Natural killer cell (primary cell): ENCODE measurements around the gene POLK. TPM values are rescaled to one million over a fixed set of nuclear protein-coding genes. Genes with fewer than 3 reads are reported as not detected.

Experiments
- ATAC-seq, 3 donors: fragments of 150-1000 bp in 2 of 3; fragments of 200-7000 bp in 1 of 3; cut with Tn5 transposase; 1 replicate in 1 of 3; 2 replicates in 2 of 3; pipeline ENCODE4 v1.10.0; 2021; ENCODE audit warnings: mild to moderate bottlenecking in 2 of 3, moderate library complexity in 2 of 3
- DNase-seq, 2 donors: peaks; one replicate each; pipeline versions ENCODE4 v3.0.0 to v3.0.0-alpha.2; 2013 to 2021; ENCODE audit warnings: mixed read lengths in 1 of 2
- H3K27ac ChIP-seq: one replicate; pipeline ENCODE4 v1.5.1; 2013; ENCODE audit warnings: mild to moderate bottlenecking, low read length
- H3K27me3 ChIP-seq: one replicate; pipeline ENCODE4 v1.6.1; 2013; ENCODE audit warnings: low read length; ENCODE audit not compliant: control insufficient read depth, insufficient read depth
- H3K36me3 ChIP-seq: one replicate; pipeline ENCODE4 v1.6.1; 2013; ENCODE audit warnings: low read length; ENCODE audit not compliant: control insufficient read depth, insufficient read depth
- H3K4me1 ChIP-seq: one replicate; pipeline ENCODE4 v1.6.1; 2013; ENCODE audit warnings: low read length; ENCODE audit not compliant: control insufficient read depth, insufficient read depth
- H3K4me3 ChIP-seq: one replicate; pipeline ENCODE4 v1.5.1; 2013; ENCODE audit warnings: low read length
- H3K9me3 ChIP-seq: one replicate; pipeline ENCODE4 v1.6.1; 2013; ENCODE audit warnings: low read length; ENCODE audit not compliant: control insufficient read depth, insufficient read depth
- H3K27ac Mint-ChIP-seq, 2 donors: one replicate each; pipeline ENCODE4 v1.8.0; 2022; ENCODE audit warnings: mild to moderate bottlenecking in 2 of 2, mixed read lengths in 2 of 2, moderate library complexity in 1 of 2
- H3K27me3 Mint-ChIP-seq, 2 donors: one replicate each; pipeline ENCODE4 v1.8.0; 2022; ENCODE audit warnings: low read depth in 2 of 2, mixed read lengths in 2 of 2
- H3K36me3 Mint-ChIP-seq: one replicate; pipeline ENCODE4 v1.8.0; 2022; ENCODE audit warnings: mixed read lengths
- H3K4me1 Mint-ChIP-seq, 2 donors: one replicate each; pipeline ENCODE4 v1.8.0; 2022; ENCODE audit warnings: mixed read lengths in 2 of 2
- H3K4me3 Mint-ChIP-seq: one replicate; pipeline ENCODE4 v1.8.0; 2022; ENCODE audit warnings: mild to moderate bottlenecking, moderate library complexity, mixed read lengths
- H3K9me3 Mint-ChIP-seq, 2 donors: one replicate each; pipeline ENCODE4 v1.8.0; 2022; ENCODE audit warnings: mixed read lengths in 2 of 2
- WGBS: methylation state at CpG from one replicate; pipeline ENCODE4 v1.1.7; 2013; ENCODE audit warnings: missing lambda C conversion rate; ENCODE audit not compliant: insufficient coverage; 5-methylcytosine and 5-hydroxymethylcytosine counted together
- intact Hi-C: fragments of 100-400 bp; cut with micrococcal nuclease; formaldehyde crosslinking; loops from one replicate; pipeline ENCODE4 v1.14.2; 2022
- total RNA-seq, 4 donors: library from RNA; stranded (reverse); fragments of 120-200 nt in 1 of 4; gene quantifications; one replicate each; pipeline versions ENCODE4 v1.2.3 to v1.2.4, GENCODE V29; 2013 to 2022
- TF ChIP-seq, protein P1 (sequence below): fragments of 200-600 bp; IDR thresholded peaks from one replicate; pipeline ENCODE4 v1.8.0; 2022; ENCODE audit warnings: antibody characterized with exemption

POLK gene
- total RNA-seq, 3 donors from 2014 or later (not counting 1 experiment from before 2014, with no cell fraction given): 16.8 to 21.5 (median 21.4) TPM

DNA sequence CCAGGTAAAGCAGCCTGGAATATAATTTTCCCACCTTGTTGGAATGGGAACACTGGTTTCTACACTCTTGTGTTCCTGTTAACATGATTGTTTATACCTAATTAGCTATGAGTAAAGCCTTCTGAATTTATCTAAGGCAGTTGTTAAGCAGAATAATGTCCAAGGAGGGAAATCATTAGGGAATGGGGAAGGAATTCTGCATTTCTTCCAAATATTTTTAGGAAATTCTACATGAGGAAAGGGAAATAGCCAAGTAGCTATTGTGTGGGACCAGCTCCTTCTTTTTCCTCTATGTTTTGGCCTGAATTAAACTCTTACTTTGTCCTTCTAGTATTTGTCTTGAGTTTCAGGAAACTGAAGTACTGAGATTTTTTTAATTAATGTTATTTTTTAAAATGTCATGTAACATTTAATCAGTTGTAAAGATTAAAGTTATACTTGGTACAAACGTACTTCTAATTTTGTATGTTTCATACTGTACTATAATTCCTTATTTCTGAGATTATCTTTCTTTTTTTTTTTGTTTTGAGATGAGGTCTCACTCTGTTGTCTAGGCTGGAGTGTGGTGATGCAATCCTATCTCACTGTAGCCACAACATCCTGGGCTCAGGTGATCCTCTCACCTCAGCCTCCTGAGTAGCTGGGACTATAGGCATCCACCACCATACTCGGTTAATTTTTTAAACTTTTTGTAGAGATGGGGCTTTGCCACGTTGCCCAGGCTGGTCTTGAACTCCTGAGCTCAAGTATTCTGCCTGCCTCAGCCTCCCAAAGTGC, 128.0 kb downstream of the POLK start:
- 86% methylated on average over 2 of the region's 3 CpGs for WGBS
- H3K36me3 ChIP-seq: no peaks in the 10 kb centered on the region
- no peaks in the 10 kb centered on the region for H3K9me3 ChIP-seq
- H3K27me3 ChIP-seq: peaks cover 2% of the 10 kb centered on the region
- no peaks in the 10 kb centered on the region for H3K9me3 Mint-ChIP-seq
- no peak overlapping the region for H3K4me3 ChIP-seq
- H3K4me1 ChIP-seq: no peaks in the 10 kb centered on the region
- H3K27me3 Mint-ChIP-seq: peaks cover 4 to 14% of the 10 kb centered on the region in 2 donors
- H3K4me1 Mint-ChIP-seq: no peaks in the 10 kb centered on the region
- no peaks in the 10 kb centered on the region for H3K36me3 Mint-ChIP-seq
- H3K27ac ChIP-seq: no peak overlapping the region
- ATAC-seq: no peak
- DNase-seq: no peak
- no peak overlapping the region for H3K27ac Mint-ChIP-seq
- no peak overlapping the region for H3K4me3 Mint-ChIP-seq
- intact Hi-C loops: no loop called here
- TF ChIP-seq, protein P1, sequence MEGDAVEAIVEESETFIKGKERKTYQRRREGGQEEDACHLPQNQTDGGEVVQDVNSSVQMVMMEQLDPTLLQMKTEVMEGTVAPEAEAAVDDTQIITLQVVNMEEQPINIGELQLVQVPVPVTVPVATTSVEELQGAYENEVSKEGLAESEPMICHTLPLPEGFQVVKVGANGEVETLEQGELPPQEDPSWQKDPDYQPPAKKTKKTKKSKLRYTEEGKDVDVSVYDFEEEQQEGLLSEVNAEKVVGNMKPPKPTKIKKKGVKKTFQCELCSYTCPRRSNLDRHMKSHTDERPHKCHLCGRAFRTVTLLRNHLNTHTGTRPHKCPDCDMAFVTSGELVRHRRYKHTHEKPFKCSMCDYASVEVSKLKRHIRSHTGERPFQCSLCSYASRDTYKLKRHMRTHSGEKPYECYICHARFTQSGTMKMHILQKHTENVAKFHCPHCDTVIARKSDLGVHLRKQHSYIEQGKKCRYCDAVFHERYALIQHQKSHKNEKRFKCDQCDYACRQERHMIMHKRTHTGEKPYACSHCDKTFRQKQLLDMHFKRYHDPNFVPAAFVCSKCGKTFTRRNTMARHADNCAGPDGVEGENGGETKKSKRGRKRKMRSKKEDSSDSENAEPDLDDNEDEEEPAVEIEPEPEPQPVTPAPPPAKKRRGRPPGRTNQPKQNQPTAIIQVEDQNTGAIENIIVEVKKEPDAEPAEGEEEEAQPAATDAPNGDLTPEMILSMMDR: no peak

DNA sequence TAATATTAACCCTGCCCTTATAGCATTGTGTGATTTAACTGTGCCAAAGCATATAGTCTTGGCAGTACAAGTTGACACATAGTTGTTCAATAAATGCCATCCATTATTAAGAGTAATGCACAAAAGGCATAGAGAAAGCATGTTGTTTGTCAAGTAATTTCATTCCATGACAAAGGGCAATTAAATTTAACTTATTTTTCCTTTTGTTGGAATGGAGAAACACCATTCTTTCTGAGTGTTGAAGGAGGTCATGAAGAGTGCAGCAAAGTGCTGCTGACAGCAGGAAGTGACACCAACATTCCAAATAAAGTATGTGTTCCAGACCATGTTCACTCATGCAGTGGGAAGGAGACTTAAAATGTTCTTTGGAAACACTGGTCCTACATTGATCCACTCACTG, 128.7 kb downstream of the POLK start:
- Histone ChIP-seq H3K9me3 (no peaks in the 10 kb centered on the region), H3K27ac (no peak overlapping the region), H3K4me3 (no peak overlapping the region), H3K27me3 (peaks cover 2% of the 10 kb centered on the region), H3K36me3 (no peaks in the 10 kb centered on the region), H3K4me1 (no peaks in the 10 kb centered on the region)
- Mint-ChIP-seq H3K27me3 (peaks cover 4 to 14% of the 10 kb centered on the region in 2 donors), H3K27ac (no peak overlapping the region), H3K9me3 (no peaks in the 10 kb centered on the region), H3K4me1 (no peaks in the 10 kb centered on the region), H3K36me3 (no peaks in the 10 kb centered on the region), H3K4me3 (no peak overlapping the region)
- ATAC-seq: no peak
- TF ChIP-seq, protein P1: no peak
- DNase-seq: no peak
- intact Hi-C loops: no loop called here

DNA sequence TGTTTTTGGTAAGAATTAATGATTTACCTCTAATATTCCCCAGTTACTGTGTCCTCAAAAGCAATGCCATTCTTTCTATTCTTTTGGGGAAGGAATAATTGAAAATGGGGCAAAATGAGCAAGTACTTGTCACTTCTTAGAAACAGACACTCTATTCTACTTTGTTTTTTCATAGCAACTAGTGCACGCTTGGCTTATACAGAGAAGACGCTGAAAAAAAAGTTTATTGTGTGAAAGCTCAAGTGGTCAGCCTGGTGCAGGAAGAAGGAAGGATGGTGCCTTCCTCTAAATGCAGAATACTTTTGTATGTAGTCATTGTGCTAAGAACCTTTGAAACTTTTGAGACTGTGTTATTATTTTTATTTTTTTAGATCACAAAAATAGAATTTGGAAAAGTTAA, 129.1 kb downstream of the POLK start:
- Mint-ChIP-seq H3K9me3 (no peaks in the 10 kb centered on the region), H3K27me3 (peaks cover 4 to 10% of the 10 kb centered on the region in 2 donors), H3K36me3 (no peaks in the 10 kb centered on the region), H3K27ac (no peak overlapping the region), H3K4me1 (no peaks in the 10 kb centered on the region), H3K4me3 (no peak overlapping the region)
- TF ChIP-seq, protein P1: no peak
- no peaks in the 10 kb centered on the region for H3K9me3 ChIP-seq
- H3K4me3 ChIP-seq: no peak overlapping the region
- peaks cover 2% of the 10 kb centered on the region for H3K27me3 ChIP-seq
- ATAC-seq: no peak
- no peak for DNase-seq
- H3K36me3 ChIP-seq: no peaks in the 10 kb centered on the region
- no peaks in the 10 kb centered on the region for H3K4me1 ChIP-seq
- H3K27ac ChIP-seq: no peak overlapping the region
- intact Hi-C loops: no loop called here
- WGBS: 100% methylated on average over 2 of the region's 2 CpGs

DNA sequence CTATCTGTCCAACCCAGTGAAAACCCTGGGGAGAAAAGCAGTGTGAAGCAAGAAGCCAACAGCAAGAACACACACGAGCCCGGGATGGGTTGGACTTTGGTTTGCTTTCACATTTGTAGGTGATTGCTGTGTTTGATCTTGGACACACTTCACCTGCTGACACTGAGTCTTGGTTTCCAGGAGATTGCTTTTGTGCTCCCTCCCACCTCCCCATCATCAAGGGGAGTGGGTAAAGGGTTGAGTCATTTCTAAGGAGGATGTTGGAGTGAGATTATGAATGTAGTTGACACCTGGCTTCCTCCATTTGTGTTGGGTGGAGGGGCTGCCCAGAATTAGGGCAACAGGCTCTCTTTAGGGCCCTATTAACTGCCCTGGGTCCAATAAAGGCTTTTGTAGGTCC, 137.0 kb downstream of the POLK start:
- no CpG with 5 or more reads among the region's 2 CpGs for WGBS
- H3K27me3 Mint-ChIP-seq: no peaks in the 10 kb centered on the region
- TF ChIP-seq, protein P1: no peak
- Histone ChIP-seq H3K4me3 (no peak overlapping the region), H3K27ac (no peak overlapping the region), H3K27me3 (no peaks in the 10 kb centered on the region), H3K36me3 (no peaks in the 10 kb centered on the region), H3K4me1 (no peaks in the 10 kb centered on the region), H3K9me3 (no peaks in the 10 kb centered on the region)
- DNase-seq: no peak
- H3K4me3 Mint-ChIP-seq: no peak overlapping the region
- no peak overlapping the region for H3K27ac Mint-ChIP-seq
- no peaks in the 10 kb centered on the region for H3K4me1 Mint-ChIP-seq
- no peak for ATAC-seq
- intact Hi-C loops: no loop called here
- H3K9me3 Mint-ChIP-seq: no peaks in the 10 kb centered on the region
- H3K36me3 Mint-ChIP-seq: no peaks in the 10 kb centered on the region
